K562 (cell line): ENCODE data around the gene UTS2R. TPM values are rescaled to one million over a fixed set of nuclear protein-coding genes. Genes with fewer than 3 reads are reported as not detected.

Source experiments
- CUX1 ChIP-seq: fragments of 200-800 bp; sonication (Bioruptor generic); IDR thresholded peaks from 2 replicates; pipeline ENCODE4 v1.6.1; 2016; ENCODE audit warnings: missing genetic modification characterization, missing compliant biosample characterization
- MYBL2 ChIP-seq, 2 experiments: fragments of 450-650 bp in 1 of 2; sonication (generic) in 1 of 2; formaldehyde crosslinking in 1 of 2; IDR thresholded peaks; 2 replicates each; pipeline versions ENCODE4 v1.6.1 to v1.8.1; 2017 to 2022; ENCODE audit warnings: borderline replicate concordance in 1 of 2, inconsistent platforms in 1 of 2, low read depth in 1 of 2, mild to moderate bottlenecking in 1 of 2, missing genetic modification reagents in 1 of 2, moderate library complexity in 1 of 2
- POLR2H ChIP-seq: IDR thresholded peaks from 2 replicates; pipeline ENCODE4 v1.6.1; 2016; ENCODE audit warnings: missing genetic modification characterization, low read depth, mild to moderate bottlenecking, control low read depth, missing compliant biosample characterization, moderate library complexity
- SIRT6 ChIP-seq: IDR thresholded peaks from one replicate; pipeline ENCODE4 v1.6.1; 2012; ENCODE audit warnings: low read depth, mild to moderate bottlenecking, control low read depth, inconsistent platforms, low read length, moderate library complexity
- ZBTB33 ChIP-seq: sonication (generic); formaldehyde crosslinking; IDR thresholded peaks from 2 replicates; pipeline ENCODE4 v1.8.1; 2023; ENCODE audit warnings: mild to moderate bottlenecking, missing genetic modification reagents
- ZNF316 ChIP-seq: fragments of 450-650 bp; IDR thresholded peaks from 2 replicates; pipeline ENCODE4 v1.6.1; 2016
- ZNF324 ChIP-seq: fragments of 250-450 bp; sonication (Bioruptor Pico); IDR thresholded peaks from 2 replicates; pipeline ENCODE4 v1.4.0; 2020; ENCODE audit warnings: mild to moderate bottlenecking
- polyA plus RNA-seq, 8 experiments: library from polyadenylated mRNA; depleted of rRNA in 4 of 8; stranded (reverse) in 5 of 8; unstranded in 3 of 8; fragments of >200 nt; fragmentation: Nextera tagmentation in 2 of 8; fragmentation: Illumina TruSeq in 1 of 8; extraction: Ambion mirVana in 2 of 8; extraction: Trizol in 1 of 8; gene quantifications; 2 replicates each; pipeline versions ENCODE4 v1.2.1 to v1.2.3, GENCODE V29; 2011 to 2014; ENCODE audit warnings: inconsistent platforms in 1 of 8, missing spikeins in 1 of 8
- total RNA-seq, 7 experiments: library from RNA; depleted of rRNA in 6 of 7; stranded (reverse); fragments of >200 nt in 6 of 7; fragmentation: Illumina TruSeq in 2 of 7; extraction: Trizol in 2 of 7; gene quantifications; 2 replicates each; pipeline versions ENCODE4 v1.2.1 to v1.2.3, GENCODE V29; 2011 to 2021; ENCODE audit warnings: low replicate concordance in 1 of 7
- TF ChIP-seq, protein P1 (sequence below): sonication (generic); formaldehyde crosslinking; IDR thresholded peaks from 2 replicates; pipeline ENCODE4 v1.8.1; 2022; ENCODE audit warnings: missing genetic modification reagents

The UTS2R gene
- total and polyA plus RNA-seq, 9 of the 15 experiments (the other 6 are each of a cell fraction or from before 2014, with no cell fraction given): 0.22 TPM; not detected in 8

DNA sequence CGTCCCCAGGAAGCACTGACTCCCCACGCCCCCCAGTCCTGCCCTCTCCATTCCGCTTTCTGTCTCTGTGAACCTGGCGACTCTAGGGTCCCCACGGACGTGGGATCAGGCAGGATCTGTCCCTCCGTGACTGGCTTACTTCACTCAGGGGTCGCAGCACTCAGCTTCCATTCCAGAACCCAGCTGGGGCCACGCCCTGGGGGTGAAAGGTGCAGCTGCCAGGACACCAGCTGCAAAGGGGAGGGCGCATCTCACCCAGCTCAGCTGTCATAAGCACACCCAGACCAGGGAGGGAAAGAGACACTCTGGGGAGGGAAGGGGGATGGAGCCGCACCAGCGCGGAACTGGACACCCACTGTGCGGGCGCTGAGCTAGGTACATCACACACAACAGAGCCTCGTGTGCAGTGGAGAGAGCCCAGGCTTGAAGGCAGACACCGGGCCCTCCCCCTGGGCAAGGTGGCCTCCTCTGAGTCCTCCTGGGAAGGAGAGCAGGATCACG, 28.1 kb downstream of the UTS2R start (continued):
- TF ChIP-seq, protein P1, sequence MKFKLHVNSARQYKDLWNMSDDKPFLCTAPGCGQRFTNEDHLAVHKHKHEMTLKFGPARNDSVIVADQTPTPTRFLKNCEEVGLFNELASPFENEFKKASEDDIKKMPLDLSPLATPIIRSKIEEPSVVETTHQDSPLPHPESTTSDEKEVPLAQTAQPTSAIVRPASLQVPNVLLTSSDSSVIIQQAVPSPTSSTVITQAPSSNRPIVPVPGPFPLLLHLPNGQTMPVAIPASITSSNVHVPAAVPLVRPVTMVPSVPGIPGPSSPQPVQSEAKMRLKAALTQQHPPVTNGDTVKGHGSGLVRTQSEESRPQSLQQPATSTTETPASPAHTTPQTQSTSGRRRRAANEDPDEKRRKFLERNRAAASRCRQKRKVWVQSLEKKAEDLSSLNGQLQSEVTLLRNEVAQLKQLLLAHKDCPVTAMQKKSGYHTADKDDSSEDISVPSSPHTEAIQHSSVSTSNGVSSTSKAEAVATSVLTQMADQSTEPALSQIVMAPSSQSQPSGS (CRISPR knock-in tag): no peak
- no peak for TF ChIP-seq CUX1
- TF ChIP-seq POLR2H (tag): no peak
- TF ChIP-seq ZNF324 (CRISPR knock-in tag): no peak
- no peak for TF ChIP-seq SIRT6
- no peak for TF ChIP-seq ZBTB33 (CRISPR knock-in tag)
- TF ChIP-seq MYBL2 (IDR thresholded peaks at IDR 0.05; ENCODE audit: low read depth): no peak
- TF ChIP-seq MYBL2 (CRISPR knock-in tag; IDR thresholded peaks at IDR 0.05; ENCODE audit: borderline replicate concordance): no peak
- no peak for TF ChIP-seq ZNF316
